GM21825 (cell line): ENCODE measurements around the gene FOSB.

Source experiments
- ATAC-seq: cut with Tn5 transposase; IDR thresholded peaks from one replicate; pipeline ENCODE4 v1.9.1; 2021; ENCODE audit warnings: mild to moderate bottlenecking, moderate library complexity; ENCODE audit not compliant: unreplicated experiment

FOSB gene

DNA sequence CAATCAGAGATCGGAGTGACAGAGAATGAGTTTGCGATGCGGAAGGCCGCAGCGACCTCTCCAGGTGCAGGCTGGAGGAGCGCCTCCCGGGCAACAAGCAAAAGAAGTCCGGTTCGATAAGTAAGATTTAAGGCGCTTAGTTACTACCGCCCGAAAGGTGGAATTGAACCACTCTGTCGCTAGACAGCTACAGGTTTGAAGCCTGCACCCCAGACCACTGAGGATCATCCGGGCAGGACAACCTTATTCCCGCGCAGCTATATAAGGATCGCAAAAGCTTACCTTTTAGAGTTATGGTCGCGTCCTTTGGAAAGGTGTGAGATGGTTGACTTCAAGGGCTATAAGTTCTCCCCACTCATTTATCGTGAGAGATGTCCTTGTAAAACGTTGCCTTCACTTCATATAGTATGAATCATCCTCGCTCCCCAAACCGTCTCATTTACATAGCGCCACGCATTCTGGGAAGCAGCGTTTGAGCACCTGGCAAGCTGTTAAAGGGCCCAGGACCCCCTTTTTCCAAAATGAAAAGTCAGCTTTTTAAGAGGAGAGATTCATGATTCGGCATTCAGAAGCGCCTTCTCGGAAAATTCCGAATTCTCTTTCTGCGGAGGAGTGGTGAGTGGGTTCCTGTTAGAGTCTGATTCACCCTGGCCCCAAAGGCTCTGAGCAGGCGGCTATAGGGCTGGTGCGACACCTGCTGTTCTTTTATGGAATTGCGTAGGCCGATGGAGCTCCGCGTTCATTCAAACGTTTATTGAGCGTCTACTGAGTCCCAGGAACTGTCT, 10.8 kb downstream of the FOSB start:
- ATAC-seq: peak; percentile 56

DNA sequence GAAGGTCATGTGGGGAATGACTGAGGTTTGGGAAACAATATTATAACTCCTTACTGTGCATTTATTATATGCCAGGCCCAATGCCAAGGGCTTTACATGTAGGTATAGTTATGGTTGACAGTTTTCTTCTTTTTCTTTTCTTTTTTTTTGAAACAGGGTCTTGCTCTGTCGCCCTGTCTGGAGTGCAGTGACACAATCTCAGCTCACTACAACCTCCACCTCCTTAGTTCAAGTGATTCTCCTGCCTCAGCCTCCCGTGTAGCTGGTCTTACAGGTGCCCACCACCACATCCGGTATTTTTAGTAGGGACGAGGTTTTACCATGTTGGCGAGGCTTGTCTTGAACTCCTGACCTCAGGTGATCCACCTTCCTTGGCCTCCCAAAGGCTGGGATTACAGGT, 15.2 kb downstream of the FOSB start:
- no peak for ATAC-seq

DNA sequence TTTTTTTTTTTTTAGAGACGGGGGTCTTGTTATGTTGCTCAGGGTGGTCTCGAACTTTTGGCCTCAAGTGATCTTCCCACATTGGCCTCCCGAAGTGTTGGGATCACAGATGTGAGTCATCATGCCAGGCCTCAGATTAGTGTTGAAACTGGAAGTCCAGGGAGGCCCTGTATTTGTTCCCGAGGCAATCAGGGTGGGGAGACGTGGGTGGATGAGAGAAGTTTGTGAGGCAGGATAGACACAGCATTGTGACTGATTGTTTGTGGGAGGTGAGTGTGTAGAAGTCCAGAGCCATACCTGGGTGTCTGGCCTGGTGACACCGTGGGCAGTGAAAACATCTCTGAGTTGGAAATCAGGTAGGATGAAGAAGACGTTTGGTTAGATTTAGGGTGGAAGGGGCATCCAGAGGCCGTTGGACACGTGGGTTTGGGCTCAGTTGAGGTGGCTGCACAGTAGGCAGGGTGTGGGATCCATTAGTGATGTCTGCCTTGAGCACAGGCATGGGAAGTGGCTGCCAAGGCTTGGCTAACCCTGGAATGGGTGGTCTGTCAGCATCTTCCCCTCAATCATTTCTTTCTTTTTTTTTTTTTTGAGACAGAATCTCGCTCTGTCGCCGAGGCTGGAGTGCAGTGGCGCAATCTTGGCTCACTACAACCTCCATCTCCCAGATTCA, 16.6 kb downstream of the FOSB start:
- ATAC-seq: no peak

DNA sequence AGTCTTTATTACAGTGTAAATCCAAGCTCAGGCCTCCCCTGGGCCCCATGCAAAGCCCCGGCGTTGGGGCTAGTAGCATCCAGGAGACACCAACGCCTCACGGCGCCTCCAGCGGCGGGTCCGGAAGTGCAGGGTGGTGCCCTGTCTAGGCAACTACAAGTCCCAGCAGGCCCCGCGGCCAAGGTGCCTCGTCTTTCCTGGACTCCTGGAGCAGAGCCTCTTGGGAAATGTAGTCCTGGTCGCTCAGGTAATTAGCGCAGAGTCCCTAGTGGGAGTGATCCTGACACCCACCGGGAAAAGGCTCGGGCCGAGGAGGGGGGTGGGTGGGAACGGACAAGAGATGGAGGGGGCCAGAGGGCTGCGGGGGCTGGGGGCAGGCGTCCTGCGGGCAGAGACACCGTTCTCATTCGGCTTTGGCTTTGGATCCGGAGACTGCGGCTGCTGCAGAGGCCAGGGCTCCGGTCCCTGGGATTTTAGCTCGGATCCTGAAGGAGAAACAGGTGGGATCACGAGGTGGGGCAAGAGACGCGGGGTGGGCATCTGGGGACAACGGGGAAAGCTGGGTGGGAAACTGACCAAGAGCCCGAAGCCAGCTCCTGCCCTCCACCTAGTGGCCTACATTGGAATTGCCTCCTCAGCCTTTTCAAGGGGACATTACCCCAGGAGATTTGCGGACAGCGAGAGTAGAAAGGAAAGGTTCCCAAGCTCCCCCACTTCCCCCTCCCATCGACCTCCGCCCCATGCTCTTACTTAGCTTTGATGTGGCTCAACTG, 17.7 kb downstream of the FOSB start:
- ATAC-seq: peak; percentile 90

DNA sequence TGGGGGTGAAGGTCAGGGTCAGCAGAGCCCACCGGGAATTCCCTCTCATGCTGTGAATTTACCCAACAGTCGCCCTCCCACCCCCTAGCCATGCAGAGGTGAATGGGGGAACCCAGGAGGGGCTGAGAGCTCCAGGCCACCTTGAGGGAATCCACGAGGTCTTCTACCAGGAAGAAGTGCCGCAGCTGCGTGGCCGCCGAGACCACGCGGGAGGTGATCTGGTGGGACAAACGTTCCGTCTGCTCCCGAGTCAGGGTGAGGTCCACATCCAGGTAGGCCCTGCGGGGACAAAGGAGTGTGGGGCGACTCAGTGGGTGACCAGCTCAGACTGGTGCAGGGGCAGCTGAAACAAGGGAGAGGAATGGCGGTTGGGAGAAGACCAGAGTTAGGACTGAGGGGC, 20.9 kb downstream of the FOSB start:
- ATAC-seq: no peak

DNA sequence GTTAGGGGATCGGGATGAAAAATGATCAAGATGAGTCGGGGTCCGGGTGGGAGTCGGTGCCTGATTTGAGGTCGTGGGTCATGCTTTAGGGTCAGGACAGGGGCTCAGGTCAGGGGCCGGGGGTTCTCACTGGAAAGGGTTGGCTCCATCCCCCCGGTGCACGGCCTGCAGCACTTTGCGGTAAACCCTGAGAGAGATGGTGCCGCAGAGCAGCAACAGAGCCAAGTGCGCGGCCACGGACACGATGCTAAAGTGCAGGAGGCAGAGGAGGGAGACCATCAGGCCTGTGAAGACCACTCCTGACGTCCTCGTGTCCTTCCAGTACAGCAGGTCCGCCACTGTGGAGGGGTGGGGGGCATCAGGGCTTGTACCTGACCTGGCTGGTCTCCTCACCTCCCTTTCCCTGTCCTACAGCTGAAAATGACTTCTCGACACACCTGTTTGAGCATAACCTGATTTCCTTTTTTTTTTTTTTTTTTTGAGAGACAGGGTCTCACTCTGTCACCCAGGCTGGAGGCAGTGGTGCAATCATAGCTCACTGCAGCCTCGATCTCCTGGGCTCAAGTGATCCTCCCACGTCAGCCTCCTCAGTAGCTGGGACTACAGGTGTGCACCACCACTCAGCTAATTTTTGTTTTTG, 21.5 kb downstream of the FOSB start:
- no peak for ATAC-seq

DNA sequence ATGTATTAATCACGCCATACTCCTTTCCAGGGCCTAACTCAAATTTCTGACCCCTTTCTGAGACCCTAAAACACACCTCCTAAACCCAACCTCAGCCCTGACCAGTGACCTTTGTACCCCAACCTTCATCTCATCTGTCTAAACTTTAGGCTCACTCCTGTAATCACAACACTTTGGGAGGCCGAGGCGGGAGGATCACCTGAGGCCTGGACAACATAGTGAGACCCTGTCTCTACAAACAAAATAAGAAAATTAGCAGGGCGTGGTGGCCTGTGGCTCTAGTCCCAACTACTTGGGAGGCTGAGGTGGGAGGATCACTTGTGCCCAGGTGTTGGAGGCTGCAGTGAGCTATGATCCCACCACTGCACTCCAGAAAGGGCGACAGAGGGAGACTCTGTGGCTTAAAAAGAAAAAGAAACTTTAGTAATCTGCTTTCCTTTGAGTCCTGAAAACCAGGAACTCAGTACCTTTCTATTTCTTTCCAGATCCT, 24.4 kb downstream of the FOSB start:
- no peak for ATAC-seq

DNA sequence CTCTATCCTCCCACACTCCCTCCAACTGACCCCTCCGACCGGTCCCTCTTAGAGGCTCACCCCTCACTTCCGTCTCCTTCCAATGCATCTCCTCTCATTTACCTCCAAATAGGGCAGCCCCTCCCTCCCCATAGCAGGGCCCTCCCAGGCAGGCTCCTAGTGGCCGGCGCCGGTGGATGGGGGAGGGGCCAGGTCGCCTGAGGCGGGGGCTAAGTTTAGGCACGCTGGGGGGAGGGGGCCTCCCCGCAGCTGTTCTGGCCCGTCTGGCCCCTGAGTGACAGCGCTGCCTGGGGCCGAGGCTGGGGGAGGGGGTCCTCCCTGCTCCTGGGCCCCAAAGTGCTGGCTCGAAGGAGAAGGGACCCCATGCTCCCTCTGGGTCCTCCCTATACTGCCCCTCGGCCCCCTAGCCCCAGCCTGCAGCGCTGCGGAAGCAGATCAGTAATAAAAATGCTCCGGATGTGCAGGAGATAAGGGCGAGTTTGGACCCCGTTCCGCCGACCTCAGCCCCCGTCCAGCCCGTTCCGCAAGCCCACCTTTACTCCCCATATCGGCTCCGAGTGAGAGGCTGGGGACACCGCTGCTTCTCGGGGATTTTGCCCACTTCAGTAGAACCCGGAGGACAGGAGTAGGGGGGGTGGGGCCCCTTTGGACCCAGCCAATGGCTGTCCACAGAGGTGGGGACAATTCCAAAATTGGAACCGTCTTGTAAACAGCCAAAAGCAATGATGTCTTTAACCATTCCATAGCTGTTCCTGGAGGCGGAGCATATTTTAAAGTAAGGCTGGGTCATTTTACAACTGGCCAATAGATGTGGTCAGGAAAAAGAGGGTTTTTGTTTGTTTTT, 25.1 kb downstream of the FOSB start:
- ATAC-seq: no peak

DNA sequence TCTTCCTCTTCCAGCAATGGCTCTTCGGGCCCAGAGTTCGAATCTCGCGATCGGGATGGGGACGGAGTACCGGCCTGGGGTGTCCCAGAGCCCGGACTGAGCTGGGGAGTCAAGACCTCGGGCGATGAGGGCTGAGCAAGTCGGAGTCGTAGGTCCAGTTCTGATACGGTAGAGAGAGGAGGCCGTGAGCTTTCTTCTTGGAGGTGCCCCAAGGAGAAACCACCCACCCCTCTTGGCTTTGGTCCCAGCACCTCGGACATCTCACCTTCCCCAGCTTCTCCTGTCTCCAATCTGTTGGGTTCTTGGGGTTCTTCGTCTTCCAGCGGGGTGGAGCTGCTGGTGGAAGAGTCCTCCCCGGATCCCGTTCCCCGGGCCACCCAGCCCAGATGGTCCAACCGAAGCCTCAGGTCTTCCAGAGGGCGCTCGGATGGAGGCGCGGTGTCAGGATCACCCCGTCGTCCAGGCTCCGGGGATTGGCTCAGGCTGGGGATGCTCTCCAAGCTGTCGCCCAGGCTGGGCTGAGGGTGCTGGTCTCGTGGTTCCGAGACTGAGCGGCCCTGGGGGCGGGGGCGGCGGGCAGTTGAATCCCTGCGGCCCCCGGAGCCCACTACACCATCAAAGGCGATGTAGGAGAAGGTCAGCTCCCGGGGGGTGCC, 26.6 kb downstream of the FOSB start:
- ATAC-seq: no peak

DNA sequence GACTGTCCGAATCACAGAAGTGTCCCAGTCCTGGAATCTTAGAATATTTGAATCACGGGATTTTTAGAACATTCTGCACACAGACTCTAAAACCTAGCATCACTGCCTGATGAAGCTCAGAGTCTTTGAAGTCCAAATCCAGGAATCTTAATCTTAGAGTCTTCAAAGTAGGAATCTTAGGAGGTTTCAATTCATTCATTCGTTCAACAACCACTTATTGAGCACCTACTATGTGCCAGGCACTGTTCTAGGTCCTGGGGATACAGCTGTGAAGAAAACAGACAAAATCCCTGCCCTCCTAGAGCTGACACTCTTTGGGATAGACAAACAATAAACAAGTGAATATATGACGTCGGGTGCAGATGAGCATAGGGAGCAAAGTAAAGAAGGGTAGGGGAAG, 27.4 kb downstream of the FOSB start:
- ATAC-seq: no peak

DNA sequence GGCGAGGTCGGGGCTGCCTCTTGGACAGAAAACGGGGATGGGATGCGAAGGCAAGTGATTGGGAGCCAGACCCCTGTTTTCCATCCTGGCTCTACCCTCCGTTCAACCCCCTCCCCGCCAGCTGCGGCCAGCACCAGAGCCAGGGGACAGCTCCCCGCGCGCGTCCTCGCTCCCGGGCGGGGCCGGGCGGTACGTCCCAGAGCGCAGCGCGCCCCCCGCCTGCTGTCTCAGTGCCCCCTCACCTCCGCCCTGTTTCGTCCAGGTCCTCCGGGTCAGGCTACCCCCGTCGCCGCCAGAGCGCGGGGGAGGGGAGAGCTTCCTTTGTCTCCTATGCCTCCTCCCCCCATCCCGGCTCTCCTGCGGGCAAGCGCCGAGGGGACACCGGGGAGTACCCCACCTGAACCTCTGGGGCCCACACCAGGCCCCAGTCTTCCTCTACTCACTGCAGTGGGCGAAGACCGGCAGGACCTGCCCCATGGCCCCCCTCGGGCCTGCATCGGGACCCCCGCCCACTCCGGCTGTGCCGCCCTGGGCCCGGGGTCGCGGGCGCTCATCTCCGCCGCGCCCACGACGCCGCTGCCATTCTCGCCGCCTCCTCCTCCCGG, 28.7 kb downstream of the FOSB start:
- peak; percentile 9 for ATAC-seq

DNA sequence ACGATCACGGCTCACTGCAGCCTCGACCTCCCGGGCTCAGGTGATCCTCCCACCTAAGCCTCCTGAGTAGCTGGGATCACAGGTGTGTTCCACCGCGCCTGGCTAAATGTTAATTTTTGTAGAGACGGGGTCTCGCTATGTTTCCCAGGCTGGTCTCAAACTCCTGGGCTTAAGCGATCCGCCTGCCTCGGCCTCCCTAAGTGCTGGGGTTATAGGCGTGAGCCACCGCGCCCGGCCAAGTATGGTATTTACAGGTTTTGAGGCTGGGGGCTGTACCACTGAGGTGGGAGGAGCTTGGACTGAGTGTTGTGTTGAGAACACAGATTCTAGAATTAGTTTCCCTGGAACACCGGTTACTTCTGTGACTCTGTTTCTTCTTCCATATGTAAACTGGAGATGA, 30.0 kb downstream of the FOSB start:
- ATAC-seq: no peak

DNA sequence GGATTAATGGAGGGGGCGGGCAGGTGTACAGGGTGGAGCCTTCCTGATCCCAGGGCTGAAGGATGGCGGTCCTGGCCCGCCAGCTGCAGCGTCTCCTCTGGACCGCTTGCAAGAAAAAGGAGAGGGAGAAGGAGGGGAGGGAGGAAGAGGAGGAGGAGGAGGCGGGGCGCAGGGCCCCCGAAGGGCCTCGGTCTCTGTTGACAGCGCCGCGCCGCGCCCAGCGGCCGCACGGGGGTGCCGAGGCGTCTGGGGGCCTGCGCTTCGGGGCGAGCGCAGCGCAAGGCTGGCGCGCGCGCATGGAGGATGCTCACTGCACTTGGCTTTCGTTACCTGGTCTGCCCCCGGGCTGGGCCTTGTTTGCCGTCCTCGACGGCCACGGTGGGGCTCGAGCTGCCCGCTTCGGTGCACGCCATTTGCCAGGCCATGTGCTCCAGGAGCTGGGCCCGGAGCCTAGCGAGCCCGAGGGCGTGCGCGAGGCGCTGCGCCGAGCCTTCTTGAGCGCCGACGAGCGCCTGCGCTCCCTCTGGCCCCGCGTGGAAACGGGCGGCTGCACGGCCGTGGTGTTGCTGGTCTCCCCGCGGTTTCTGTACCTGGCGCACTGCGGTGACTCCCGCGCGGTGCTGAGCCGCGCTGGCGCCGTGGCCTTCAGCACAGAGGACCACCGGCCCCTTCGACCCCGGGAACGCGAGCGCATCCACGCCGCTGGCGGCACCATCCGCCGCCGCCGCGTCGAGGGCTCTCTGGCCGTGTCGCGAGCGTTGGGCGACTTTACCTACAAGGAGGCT, 30.8 kb downstream of the FOSB start, which contains the start of gene PPM1N:
PPM1N (plus strand) TSS at position 33 of the 785 bp plus-strand sequence; CDS start at position 63, 30 bp downstream.
- no peak for ATAC-seq

DNA sequence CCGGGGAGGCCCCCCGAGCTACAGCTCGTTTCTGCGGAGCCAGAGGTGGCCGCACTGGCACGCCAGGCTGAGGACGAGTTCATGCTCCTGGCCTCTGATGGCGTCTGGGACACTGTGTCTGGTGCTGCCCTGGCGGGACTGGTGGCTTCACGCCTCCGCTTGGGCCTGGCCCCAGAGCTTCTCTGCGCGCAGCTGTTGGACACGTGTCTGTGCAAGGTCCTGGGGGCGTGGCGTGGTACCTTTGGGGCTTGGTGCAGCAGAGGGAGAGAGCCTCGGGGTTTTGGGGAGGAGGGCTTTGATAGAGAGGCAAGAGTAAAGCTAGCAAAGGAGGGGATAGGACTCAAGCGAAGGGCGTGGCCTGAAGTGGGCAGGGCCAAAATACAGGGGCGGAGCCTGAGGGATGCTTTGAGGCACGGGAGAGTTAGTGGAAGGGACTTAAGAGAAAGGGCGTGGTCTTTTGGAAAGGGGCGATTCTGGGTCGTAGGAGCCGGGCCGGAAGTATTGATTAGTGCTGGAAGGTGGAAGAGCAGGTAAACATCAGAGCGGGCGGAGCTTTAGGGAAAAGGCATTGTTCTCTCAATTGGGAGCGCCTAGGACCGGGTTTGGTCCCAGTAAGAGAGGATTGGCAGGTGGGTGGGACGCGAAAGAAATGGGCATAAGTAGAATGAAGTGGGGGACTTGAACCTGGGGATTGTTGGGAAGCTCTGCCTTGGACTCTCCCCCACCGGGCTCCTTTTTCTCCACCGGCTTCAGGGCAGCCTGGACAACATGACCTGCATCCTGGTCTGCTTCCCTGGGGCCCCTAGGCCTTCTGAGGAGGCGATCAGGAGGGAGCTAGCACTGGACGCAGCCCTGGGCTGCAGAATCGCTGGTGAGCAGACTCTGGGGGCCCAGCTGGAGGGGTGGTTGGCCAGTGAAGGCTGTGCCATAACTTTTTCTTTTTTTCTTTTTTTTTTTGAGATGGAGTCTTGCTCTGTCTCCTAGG, 31.7 kb downstream of the FOSB start:
- ATAC-seq: no peak

DNA sequence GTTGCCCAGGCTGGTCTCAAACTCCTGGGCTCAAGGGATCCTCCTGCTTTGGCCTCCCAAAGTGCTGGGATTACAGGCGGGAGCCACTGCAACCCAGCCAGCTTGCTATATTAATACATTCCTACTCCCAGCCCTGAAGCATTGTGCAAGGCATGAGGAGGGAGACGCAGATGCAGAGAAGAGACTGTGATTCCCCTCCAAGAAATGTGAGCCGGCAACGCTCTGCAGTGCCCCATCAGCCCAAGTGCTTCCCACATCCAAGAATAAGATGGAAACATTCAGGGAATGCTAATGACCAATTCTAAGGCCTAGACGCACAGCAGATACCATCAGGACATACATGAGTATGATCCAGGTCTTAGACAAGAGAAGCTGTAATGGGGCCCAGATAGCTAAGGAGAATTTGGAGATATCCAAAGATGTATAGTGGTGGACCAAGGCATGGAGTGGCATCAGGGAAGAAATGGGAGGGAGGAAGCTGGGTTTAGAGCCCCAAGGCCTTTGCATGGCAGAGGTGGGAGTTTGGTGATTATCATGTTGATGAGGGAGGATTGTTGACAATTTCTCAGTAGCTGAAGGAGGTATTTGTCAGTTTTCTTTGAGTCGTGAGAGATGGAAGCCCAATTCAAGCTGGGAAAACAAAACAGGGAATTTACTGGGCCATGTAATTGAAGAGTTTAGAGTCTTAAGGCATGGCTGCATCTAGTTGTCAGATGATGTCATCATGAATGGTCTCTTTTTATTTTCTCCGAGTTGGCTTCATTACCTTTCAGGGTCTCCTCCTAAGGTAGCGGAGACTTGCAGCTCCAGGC, 33.3 kb downstream of the FOSB start:
- no peak for ATAC-seq

DNA sequence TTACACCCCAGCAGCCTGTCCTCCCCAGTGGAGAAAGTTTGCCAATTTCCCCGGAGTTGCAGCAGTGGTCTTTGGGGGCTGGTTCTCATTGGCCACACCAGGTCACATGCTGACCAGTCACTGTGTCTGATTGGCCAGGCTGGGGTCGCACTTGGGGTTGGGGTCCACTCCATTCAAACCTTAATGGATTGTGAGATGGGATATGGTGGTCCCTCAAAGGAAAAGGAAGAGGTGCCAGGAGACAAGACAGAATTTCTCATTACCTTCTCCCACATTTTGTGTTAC, 33.9 kb downstream of the FOSB start:
- no peak for ATAC-seq

DNA sequence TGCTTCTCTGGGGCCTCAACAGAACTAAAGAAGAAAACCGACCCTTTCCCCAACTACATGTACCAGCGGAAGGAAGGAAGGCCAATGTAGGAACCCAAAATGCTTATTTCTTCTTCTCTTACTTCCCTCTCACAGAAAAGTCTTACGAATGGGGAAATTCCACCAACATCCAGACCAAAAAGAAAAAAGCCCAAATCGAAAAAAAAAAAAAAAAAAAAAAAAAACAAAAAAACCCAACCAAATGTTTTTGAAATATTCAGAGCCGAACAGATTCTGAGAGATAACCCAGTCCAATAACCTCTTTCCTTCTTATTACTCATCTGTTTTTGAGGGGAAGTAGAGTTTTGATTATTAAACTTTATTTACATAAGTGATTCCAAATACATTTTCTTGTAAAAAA, 34.3 kb downstream of the FOSB start:
- no peak for ATAC-seq
